Mammary epithelial cell (primary cell): ENCODE results near the gene DCDC1.

Experiments used
- CTCF ChIP-seq, 2 donors: IDR thresholded peaks in 1 of 2; conservative IDR thresholded peaks in 1 of 2; 2 replicates each; pipeline ENCODE4 v1.5.1; 2011 to 2012; ENCODE audit warnings: inconsistent platforms in 2 of 2, low read length in 2 of 2, mild to moderate bottlenecking in 2 of 2, control low read depth in 1 of 2, low read depth in 1 of 2; ENCODE audit not compliant: insufficient read depth in 1 of 2; ENCODE audit errors: extremely low read depth in 1 of 2
- EZH2 ChIP-seq: IDR thresholded peaks from 2 replicates; pipeline ENCODE4 v1.6.1; 2012; ENCODE audit warnings: low read length, inconsistent platforms, borderline replicate concordance

- TF ChIP-seq CTCF (conservative IDR thresholded peaks at IDR 0.05 in 1 of 2, IDR thresholded peaks at IDR 0.05 in 1 of 2; ENCODE audit: extremely low read depth in 1 of 2, insufficient read depth in 1 of 2, low read depth in 1 of 2, low read length in 2 of 2) (no peak), EZH2 (no peak)
These were observed 120.8 kb downstream of the DCDC1 start for GRCh38 chr11:31248768-31249167.
